H7 (cell line): ENCODE measurements around the gene SURF1. TPM values are rescaled to one million over a fixed set of nuclear protein-coding genes. Genes with fewer than 3 reads are reported as not detected.
A peak's percentile ranks its signal among the peaks of the same experiment; 100 is the strongest.

Experiments
- DNase-seq: peaks from one replicate; pipeline ENCODE4 v3.0.0; 2012
- H3K27me3 ChIP-seq: 2 replicates; pipeline ENCODE4 v1.6.0; 2011; ENCODE audit warnings: mild to moderate bottlenecking, low read length; ENCODE audit not compliant: control insufficient read depth, insufficient read depth
- H3K36me3 ChIP-seq: replicated peaks from 2 replicates; pipeline ENCODE4 v1.5.1; 2011; ENCODE audit warnings: low read length; ENCODE audit not compliant: control insufficient read depth, insufficient read depth
- H3K4me3 ChIP-seq: 2 replicates; pipeline ENCODE4 v1.5.1; 2011; ENCODE audit warnings: low read depth, mild to moderate bottlenecking, control low read depth, low read length, moderate library complexity; ENCODE audit not compliant: insufficient read depth
- total RNA-seq: library from RNA; depleted of rRNA; stranded (reverse); fragments of >200 nt; shearing (Covaris generic); gene quantifications from 2 replicates; pipeline ENCODE4 v1.2.3, GENCODE V29; 2014; rRNA removed

Gene SURF1
- total RNA-seq, 1 experiment from 2014 or later = 31.8 TPM

GRCh38 chr9:133315997-133316396 is 40.3 kb downstream of the SURF1 start:
- DNase-seq = no peak
- H3K4me3 ChIP-seq = no peak overlapping the region
- no peaks in the 10 kb centered on the region for H3K36me3 ChIP-seq
- no peaks in the 10 kb centered on the region for H3K27me3 ChIP-seq

GRCh38 chr9:133309608-133310007 is 46.7 kb downstream of the SURF1 start:
- Histone ChIP-seq H3K4me3 (no peak overlapping the region), H3K27me3 (no peaks in the 10 kb centered on the region), H3K36me3 (no peaks in the 10 kb centered on the region)
- no peak for DNase-seq

- Histone ChIP-seq H3K36me3 (no peaks in the 10 kb centered on the region), H3K27me3 (no peaks in the 10 kb centered on the region), H3K4me3 (no peak overlapping the region)
- DNase-seq = peak; percentile 22
Measured at GRCh38 chr9:133307301-133307700, 49.0 kb downstream of the SURF1 start.

- DNase-seq = no peak
- Histone ChIP-seq H3K36me3 (no peaks in the 10 kb centered on the region), H3K27me3 (no peaks in the 10 kb centered on the region), H3K4me3 (no peak overlapping the region)
Measured at GRCh38 chr9:133306242-133307204, 49.8 kb downstream of the SURF1 start.

- no peaks in the 10 kb centered on the region for H3K36me3 ChIP-seq
- no peaks in the 10 kb centered on the region for H3K27me3 ChIP-seq
- no peak overlapping the region for H3K4me3 ChIP-seq
- DNase-seq = no peak
Measured at GRCh38 chr9:133305731-133306130, 50.6 kb downstream of the SURF1 start.

- Histone ChIP-seq H3K4me3 (no peak overlapping the region), H3K27me3 (no peaks in the 10 kb centered on the region), H3K36me3 (no peaks in the 10 kb centered on the region)
- DNase-seq = no peak
Measured at GRCh38 chr9:133304477-133305377, 51.6 kb downstream of the SURF1 start.

- H3K36me3 ChIP-seq = no peaks in the 10 kb centered on the region
- no peak overlapping the region for H3K4me3 ChIP-seq
- H3K27me3 ChIP-seq = no peaks in the 10 kb centered on the region
- no peak for DNase-seq
Measured at GRCh38 chr9:133304158-133304470, 52.2 kb downstream of the SURF1 start.

GRCh38 chr9:133303266-133304157 is 52.8 kb downstream of the SURF1 start:
- no peaks in the 10 kb centered on the region for H3K36me3 ChIP-seq
- no peaks in the 10 kb centered on the region for H3K27me3 ChIP-seq
- no peak for DNase-seq
- no peak overlapping the region for H3K4me3 ChIP-seq

Other genes starting within 250 kb of the SURF1 start
- 24.4 and 24.6 TPM in 2 replicates for gene RALGDS, start 235.2 kb downstream of the SURF1 start, total RNA-seq
- gene GBGT1, start 192.6 kb downstream of the SURF1 start, total RNA-seq = 6.8 and 7.5 TPM in 2 replicates
- gene OBP2B, start 147.2 kb downstream of the SURF1 start, total RNA-seq = not detected in 2 replicates
- gene ABO, start 81.3 kb downstream of the SURF1 start, total RNA-seq = 0.63 TPM in 1 of 2 replicates, not detected in the other
- 42.0 and 45.2 TPM in 2 replicates for gene SURF6, start 20.3 kb downstream of the SURF1 start, total RNA-seq
- 61.0 and 64.6 TPM in 2 replicates for gene MED22, start 8.4 kb downstream of the SURF1 start, total RNA-seq
- gene RPL7A, start 8.3 kb downstream of the SURF1 start, total RNA-seq = 2,813 and 2,948 TPM in 2 replicates
- gene SURF2, start 63 bp upstream of the SURF1 start, total RNA-seq = 25.8 and 28.1 TPM in 2 replicates
- 174 and 181 TPM in 2 replicates for gene SURF4, start 19.6 kb upstream of the SURF1 start, total RNA-seq
- gene STKLD1, start 19.9 kb upstream of the SURF1 start, total RNA-seq = 0.17 and 0.41 TPM in 2 replicates
- 28.5 and 33.5 TPM in 2 replicates for gene REXO4, start 61.5 kb upstream of the SURF1 start, total RNA-seq
- 2.8 and 5.5 TPM in 2 replicates for gene ADAMTS13, start 65.9 kb upstream of the SURF1 start, total RNA-seq
- 9.5 and 11.3 TPM in 2 replicates for gene CACFD1, start 103.5 kb upstream of the SURF1 start, total RNA-seq
- 13.8 and 18.2 TPM in 2 replicates for gene SLC2A6, start 122.6 kb upstream of the SURF1 start, total RNA-seq
- gene MYMK, start 168.5 kb upstream of the SURF1 start, total RNA-seq = not detected in 2 replicates
- 0.42 and 0.70 TPM in 2 replicates for gene ADAMTSL2, start 178.2 kb upstream of the SURF1 start, total RNA-seq